ENCODE data around the gene FAM9C.

GRCh38 chrX:13008189-13008533 is 36.3 kb downstream of the FAM9C start:
- TF ChIP-seq POLR2A (IDR thresholded peaks at IDR 0.05) = no peak
- no peak for TF ChIP-seq CTCF (IDR thresholded peaks at IDR 0.05)

Data from testis (tissue), 2 donors.